NOMO-1 (cell line): Measurements from ENCODE around the gene SFTA2.
"Not testable (repeated sequence)": the region's sequence is repeated elsewhere in the genome, so short reads cannot be mapped to it uniquely, and the experiment has no call there.

Experiments used
- DNase-seq, 2 experiments: peaks; one replicate each; lab custom pipeline; 2025; ENCODE audit not compliant: unreplicated experiment in 2 of 2; lab: John Stamatoyannopoulos, UW

SFTA2 gene

GRCh38 chr6:30944051-30944450, 12.1 kb upstream of the SFTA2 start:
- no peak for DNase-seq

- DNase-seq: no peak
Observed at GRCh38 chr6:30942338-30943060, 10.5 kb upstream of the SFTA2 start.

- no peak for DNase-seq
Observed at GRCh38 chr6:30940361-30940986, 8.5 kb upstream of the SFTA2 start, which contains the start of gene MUCL3. Gene MUCL3, plus strand, starts transcription at chr6:30940973. Its CDS starts 27 bp downstream, at chr6:30941000.

GRCh38 chr6:30939473-30939872, 7.5 kb upstream of the SFTA2 start:
- DNase-seq: no peak

GRCh38 chr6:30938730-30939129, 6.8 kb upstream of the SFTA2 start:
- DNase-seq: no peak

- DNase-seq: no peak
Observed at GRCh38 chr6:30937265-30937664, 5.3 kb upstream of the SFTA2 start.

GRCh38 chr6:30935018-30935417, 3.0 kb upstream of the SFTA2 start:
- no peak for DNase-seq

GRCh38 chr6:30932665-30933365, 845 bp upstream of the SFTA2 start:
- no peak for DNase-seq

GRCh38 chr6:30931272-30931671, 698 bp downstream of the SFTA2 start:
- no peak for DNase-seq

GRCh38 chr6:30930506-30930905, 1.5 kb downstream of the SFTA2 start:
- DNase-seq: no peak

GRCh38 chr6:30928677-30929076, 3.3 kb downstream of the SFTA2 start:
- DNase-seq: no peak

GRCh38 chr6:30927080-30927479, 4.9 kb downstream of the SFTA2 start:
- DNase-seq: not testable (repeated sequence)

- DNase-seq: no peak
Observed at GRCh38 chr6:30926644-30927043, 5.3 kb downstream of the SFTA2 start.

GRCh38 chr6:30924040-30924627, 7.8 kb downstream of the SFTA2 start:
- DNase-seq: not testable (repeated sequence)

GRCh38 chr6:30922447-30922852, 9.5 kb downstream of the SFTA2 start:
- no peak for DNase-seq

- DNase-seq: no peak
Observed at GRCh38 chr6:30918670-30919069, 13.3 kb downstream of the SFTA2 start.

- DNase-seq: no peak
Observed at GRCh38 chr6:30917487-30917886, 14.5 kb downstream of the SFTA2 start.

- DNase-seq: no peak
Observed at GRCh38 chr6:30917041-30917440, 14.9 kb downstream of the SFTA2 start.

GRCh38 chr6:30915591-30915946, 16.4 kb downstream of the SFTA2 start:
- peak; percentile 45 to 70 for DNase-seq

GRCh38 chr6:30914854-30915590, 16.9 kb downstream of the SFTA2 start:
- DNase-seq: peak in 1 of 2 experiments; percentile 16
